Right lobe of liver (tissue), 6 donors: ENCODE measurements around the gene ST6GALNAC4. TPM values are rescaled to one million over a fixed set of nuclear protein-coding genes. Genes with fewer than 3 reads are reported as not detected.

Experiments
- ATAC-seq, 4 donors: fragments of 200-7000 bp; cut with Tn5 transposase; one replicate each; pipeline ENCODE4 v1.9.1; 2020; ENCODE audit warnings: mild to moderate bottlenecking in 4 of 4, moderate library complexity in 4 of 4
- DNase-seq, 3 donors: peaks; one replicate each; pipeline ENCODE4 v3.0.0-alpha.2; 2020
- H3K27ac ChIP-seq, 3 donors: fragments of 200-600 bp; one replicate each; pipeline ENCODE4 v1.8.0; 2022
- H3K27me3 ChIP-seq, 2 donors: fragments of 200-600 bp; one replicate each; pipeline ENCODE4 v1.8.0; 2022
- H3K36me3 ChIP-seq, 4 donors: fragments of 200-600 bp; sonication (generic) in 1 of 4; one replicate each; pipeline versions ENCODE4 v1.5.1 to v1.8.0; 2017 to 2022; ENCODE audit warnings: control low read depth in 1 of 4
- H3K4me1 ChIP-seq, 4 donors: fragments of 200-600 bp; sonication (generic) in 1 of 4; one replicate each; pipeline versions ENCODE4 v1.5.1 to v1.8.0; 2017 to 2022; ENCODE audit warnings: control low read depth in 1 of 4
- H3K4me3 ChIP-seq, 3 donors: fragments of 200-600 bp; one replicate each; pipeline ENCODE4 v1.8.0; 2022
- H3K9me3 ChIP-seq, 4 donors: fragments of 200-600 bp; sonication (generic) in 1 of 4; one replicate each; pipeline versions ENCODE4 v1.5.1 to v1.8.0; 2017 to 2022; ENCODE audit warnings: control low read depth in 1 of 4
- POLR2A ChIP-seq: fragments of 450-650 bp; IDR thresholded peaks from one replicate; pipeline ENCODE4 v1.6.1; 2017; ENCODE audit warnings: antibody characterized with exemption, mild to moderate bottlenecking
- WGBS: methylation state at CpG from one replicate; pipeline ENCODE4 v1.1.6; 2018; ENCODE audit warnings: low coverage, low lambda C conversion rate; ENCODE audit not compliant: insufficient coverage; ENCODE audit errors: missing lambda C conversion rate; 5-methylcytosine and 5-hydroxymethylcytosine counted together
- intact Hi-C, 2 donors: fragments of 100-400 bp; cut with DNase I; formaldehyde crosslinking; loops; one replicate each; pipeline versions ENCODE4 v1.11.2 to v1.14.1; 2022
- total RNA-seq, 6 experiments: library from RNA; depleted of rRNA in 2 of 6; stranded (reverse); fragments of >200 nt in 2 of 6; fragmentation: NEBNext Ultra II Directional in 3 of 6; extraction: Animal tissue kit (Norgen Biotek cat#: 25700) in 3 of 6; gene quantifications; one replicate each; pipeline versions ENCODE4 v1.1.0 to v1.2.4, GENCODE V29; 2016 to 2023
- TF ChIP-seq, protein P1 (sequence below), 4 donors: fragments of 200-600 bp in 3 of 4; fragments of 450-650 bp in 1 of 4; IDR thresholded peaks; one replicate each; pipeline versions ENCODE4 v1.5.1 to v1.8.0; 2016 to 2022; ENCODE audit warnings: antibody characterized with exemption in 4 of 4, mild to moderate bottlenecking in 2 of 4
- donor health status: DM: no; HTN: yes; CAD: no.
- donor health status: DM: no; HTN: no; CAD: no.
- donor health status: DM: no; HTN: no; CAD: no.
- donor health status: DM: no; HTN: yes; CAD: no.
- donor health status: DM: no; HTN: yes; CAD: no.

ST6GALNAC4 gene
- total RNA-seq, 6 experiments from 2014 or later: 3.2 to 23.8 (median 11.2) TPM

DNA sequence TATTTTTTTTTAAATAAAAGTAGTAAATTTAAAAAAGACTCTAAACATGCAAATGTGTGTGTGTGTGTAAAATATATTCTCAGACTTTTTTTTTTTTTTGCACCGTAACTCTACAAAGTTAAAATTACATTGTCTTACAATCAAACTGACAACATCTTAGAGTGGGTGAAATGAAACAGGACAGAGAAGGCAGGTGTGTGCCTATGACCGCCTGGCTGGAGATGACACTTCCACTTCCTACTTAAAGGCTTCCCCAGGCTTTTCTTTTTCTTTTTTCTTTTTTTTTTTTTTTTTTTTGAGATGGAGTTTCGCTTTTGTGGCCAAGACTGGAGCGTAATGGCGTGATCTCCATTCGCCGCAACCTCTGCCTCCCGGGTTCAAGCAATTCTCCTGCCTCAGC lies 36.7 kb downstream of the ST6GALNAC4 start:
- no peak overlapping the region for H3K27ac ChIP-seq
- 65% methylated on average over 6 of the region's 8 CpGs for WGBS
- no peak overlapping the region for H3K4me3 ChIP-seq
- DNase-seq (no peak), ATAC-seq (no peak)
- H3K27me3 ChIP-seq: no peaks in the 10 kb centered on the region
- intact Hi-C loops: no loop called here
- H3K4me1 ChIP-seq: peaks cover 0 to 18% (median 9%) of the 10 kb centered on the region in 4 donors
- TF ChIP-seq, protein P1, sequence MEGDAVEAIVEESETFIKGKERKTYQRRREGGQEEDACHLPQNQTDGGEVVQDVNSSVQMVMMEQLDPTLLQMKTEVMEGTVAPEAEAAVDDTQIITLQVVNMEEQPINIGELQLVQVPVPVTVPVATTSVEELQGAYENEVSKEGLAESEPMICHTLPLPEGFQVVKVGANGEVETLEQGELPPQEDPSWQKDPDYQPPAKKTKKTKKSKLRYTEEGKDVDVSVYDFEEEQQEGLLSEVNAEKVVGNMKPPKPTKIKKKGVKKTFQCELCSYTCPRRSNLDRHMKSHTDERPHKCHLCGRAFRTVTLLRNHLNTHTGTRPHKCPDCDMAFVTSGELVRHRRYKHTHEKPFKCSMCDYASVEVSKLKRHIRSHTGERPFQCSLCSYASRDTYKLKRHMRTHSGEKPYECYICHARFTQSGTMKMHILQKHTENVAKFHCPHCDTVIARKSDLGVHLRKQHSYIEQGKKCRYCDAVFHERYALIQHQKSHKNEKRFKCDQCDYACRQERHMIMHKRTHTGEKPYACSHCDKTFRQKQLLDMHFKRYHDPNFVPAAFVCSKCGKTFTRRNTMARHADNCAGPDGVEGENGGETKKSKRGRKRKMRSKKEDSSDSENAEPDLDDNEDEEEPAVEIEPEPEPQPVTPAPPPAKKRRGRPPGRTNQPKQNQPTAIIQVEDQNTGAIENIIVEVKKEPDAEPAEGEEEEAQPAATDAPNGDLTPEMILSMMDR (IDR thresholded peaks at IDR 0.05): no peak
- TF ChIP-seq POLR2A: no peak
- H3K9me3 ChIP-seq: no peaks in the 10 kb centered on the region
- H3K36me3 ChIP-seq: peaks cover 0 to 5% (median 0%) of the 10 kb centered on the region in 4 donors

DNA sequence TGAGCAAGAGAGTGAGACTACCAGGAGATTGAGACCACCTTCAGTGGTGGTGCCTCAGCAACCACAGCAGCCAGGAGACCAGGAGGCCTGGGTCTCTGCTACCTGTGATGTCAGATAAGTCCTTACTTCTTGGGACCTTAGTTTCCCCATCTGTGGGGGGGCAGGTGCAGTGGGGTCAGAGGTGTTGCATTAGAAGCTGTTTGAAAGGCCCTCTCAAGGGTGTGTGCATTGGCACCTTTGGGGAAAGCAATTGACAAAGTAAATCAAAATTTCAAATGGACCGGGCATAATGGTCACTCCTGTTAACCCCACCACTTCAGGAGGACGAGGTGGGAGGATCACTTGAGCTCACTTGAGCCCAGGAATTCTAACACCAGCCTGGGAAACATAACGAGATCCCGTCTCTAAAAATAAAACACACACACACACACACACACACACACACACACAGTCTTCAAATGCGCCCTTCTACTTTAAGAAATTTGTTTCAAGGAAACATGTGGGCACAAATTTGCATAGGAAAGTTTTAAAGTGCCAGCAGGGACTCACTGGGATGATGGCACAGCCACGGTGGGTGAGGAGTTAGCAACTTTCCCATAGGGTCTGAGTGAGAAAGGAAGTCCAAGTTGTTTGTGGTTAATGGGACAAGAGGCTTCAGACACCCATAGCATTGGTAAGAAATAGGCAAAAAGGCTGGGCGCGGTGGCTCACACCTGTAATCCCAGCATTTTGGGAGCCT lies 38.0 kb downstream of the ST6GALNAC4 start:
- 70% methylated on average over 8 of the region's 8 CpGs for WGBS
- H3K36me3 ChIP-seq: no peaks in the 10 kb centered on the region
- intact Hi-C loops: loop anchor here (10.0 kb wide), 2 partner anchors 64 to 144 kb away; partner anchors contain the start of gene TOR2A (in 1 of the 2)
- TF ChIP-seq POLR2A: no peak
- no peak overlapping the region for H3K4me3 ChIP-seq
- H3K4me1 ChIP-seq: peaks cover 0 to 25% (median 12%) of the 10 kb centered on the region in 4 donors
- ATAC-seq (no peak), DNase-seq (no peak)
- H3K9me3 ChIP-seq: no peaks in the 10 kb centered on the region
- H3K27ac ChIP-seq: no peak overlapping the region
- no peaks in the 10 kb centered on the region for H3K27me3 ChIP-seq

DNA sequence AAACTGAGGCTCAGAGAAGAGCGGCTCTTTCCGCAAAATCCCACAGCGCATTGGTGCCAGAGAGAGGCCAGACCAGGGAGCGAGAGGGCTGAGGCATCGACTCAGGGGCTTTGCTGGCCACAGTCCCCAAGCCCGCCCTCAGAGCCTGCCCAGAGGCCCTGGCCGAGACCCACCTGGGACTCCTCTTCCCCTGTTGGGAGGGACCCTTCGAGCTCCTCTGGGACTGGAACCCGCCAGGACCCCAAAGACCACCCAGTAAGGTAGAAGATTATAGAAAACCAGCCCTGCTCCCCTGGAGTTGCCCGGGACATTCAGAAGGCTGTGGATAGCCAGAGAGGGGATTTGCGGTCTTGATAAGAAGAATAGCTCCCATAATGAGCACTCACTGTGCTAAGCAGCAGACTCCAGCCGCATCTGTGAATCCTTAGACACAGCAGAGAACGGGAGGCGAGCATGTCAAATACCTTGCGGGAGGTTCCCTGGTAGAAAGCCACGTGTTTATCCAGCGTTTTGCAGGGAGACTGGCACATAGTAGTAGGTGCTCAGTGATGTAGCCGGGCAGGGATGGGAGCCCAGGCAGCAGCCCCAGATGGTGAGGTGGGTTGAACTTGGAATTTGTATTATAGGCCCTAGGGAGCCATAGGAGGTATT lies 38.7 kb downstream of the ST6GALNAC4 start:
- no peaks in the 10 kb centered on the region for H3K36me3 ChIP-seq
- intact Hi-C loops: loop anchor here (10.0 kb wide), 2 partner anchors 63 to 143 kb away; partner anchors contain the start of gene TOR2A (in 1 of the 2)
- 71% methylated on average over 11 of the region's 18 CpGs for whole genome bisulfite sequencing
- H3K4me3 ChIP-seq: peak overlapping the region; percentile 63 to 73 (median 70)
- DNase-seq (no peak), ATAC-seq (no peak)
- H3K9me3 ChIP-seq: no peaks in the 10 kb centered on the region
- TF ChIP-seq POLR2A: no peak
- TF ChIP-seq, protein P1 (IDR thresholded peaks at IDR 0.05): no peak
- H3K27me3 ChIP-seq: no peaks in the 10 kb centered on the region
- peaks cover 0 to 29% (median 14%) of the 10 kb centered on the region in 4 donors for H3K4me1 ChIP-seq
- H3K27ac ChIP-seq: no peak overlapping the region

DNA sequence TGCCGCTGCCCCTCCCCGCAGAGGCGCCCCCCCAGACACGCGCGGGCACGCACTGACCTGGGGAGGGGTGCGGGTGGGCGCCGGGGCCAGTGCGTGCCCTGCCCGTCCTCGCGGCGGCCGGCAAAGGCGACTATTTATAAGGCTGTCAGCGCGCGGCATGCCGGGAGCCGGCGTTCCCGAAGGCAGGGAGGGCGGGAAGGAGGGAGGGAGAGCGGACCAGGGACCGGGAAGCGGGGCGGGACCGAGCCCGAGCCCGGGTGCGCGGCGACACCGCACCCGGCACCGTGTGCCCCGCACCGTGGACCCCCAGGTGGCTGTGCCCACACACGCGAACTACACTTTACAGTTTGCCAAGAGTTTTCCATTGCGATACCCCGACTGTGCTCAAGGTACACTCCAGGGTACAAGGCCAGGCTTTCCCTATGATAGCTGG lies 39.3 kb downstream of the ST6GALNAC4 start, which contains the start of gene AK1:
Gene AK1 (minus strand): TSS at position 110 of the 433 bp plus-strand sequence. CDS start 3,058 bp downstream, outside the sequence.
- no peaks in the 10 kb centered on the region for H3K9me3 ChIP-seq
- peaks cover 0 to 29% (median 14%) of the 10 kb centered on the region in 4 donors for H3K4me1 ChIP-seq
- intact Hi-C loops: loop anchor here (10.0 kb wide), 2 partner anchors 63 to 143 kb away; partner anchors contain the start of gene TOR2A (in 1 of the 2)
- H3K27ac ChIP-seq: peak within 1 kb of the TSS in 1 of 3 donors; percentile 53
- H3K36me3 ChIP-seq: peaks cover 0 to 4% (median 0%) of the 10 kb centered on the region in 4 donors
- peak; percentile 79 to 90 (median 81) for ATAC-seq
- H3K27me3 ChIP-seq: no peaks in the 10 kb centered on the region
- WGBS: 0% methylated on average over 18 of the region's 44 CpGs
- peak; percentile 87 to 88 (median 88) for DNase-seq
- TF ChIP-seq, protein P1 (IDR thresholded peaks at IDR 0.05): no peak
- TF ChIP-seq POLR2A: peak; percentile 59
- peak within 1 kb of the TSS; percentile 63 to 73 (median 70) for H3K4me3 ChIP-seq
